HEK293T (cell line): ENCODE data around the gene LYPD6B.

Experiments used
- ARNT ChIP-seq: fragments of 450-650 bp; IDR thresholded peaks from 2 replicates; pipeline ENCODE4 v1.6.1; 2017; ENCODE audit warnings: mild to moderate bottlenecking
- BHLHE40 ChIP-seq: fragments of 450-650 bp; IDR thresholded peaks from 2 replicates; pipeline ENCODE4 v1.6.1; 2016; ENCODE audit warnings: mild to moderate bottlenecking, moderate library complexity, borderline replicate concordance
- ELF4 ChIP-seq: fragments of 450-650 bp; IDR thresholded peaks from 2 replicates; pipeline ENCODE4 v1.6.1; 2017; ENCODE audit warnings: antibody characterized with exemption
- FOXA1 ChIP-seq: fragments of 450-650 bp; IDR thresholded peaks from 2 replicates; pipeline ENCODE4 v1.6.1; 2016; ENCODE audit warnings: mild to moderate bottlenecking
- FOXK2 ChIP-seq: fragments of 450-650 bp; IDR thresholded peaks from 2 replicates; pipeline ENCODE4 v1.6.1; 2016; ENCODE audit warnings: mild to moderate bottlenecking
- FOXM1 ChIP-seq: fragments of 450-650 bp; IDR thresholded peaks from 2 replicates; pipeline ENCODE4 v1.6.1; 2017; ENCODE audit warnings: mild to moderate bottlenecking, borderline replicate concordance
- HDGF ChIP-seq: fragments of 450-650 bp; IDR thresholded peaks from 2 replicates; pipeline ENCODE4 v1.6.1; 2017; ENCODE audit warnings: antibody characterized with exemption, borderline replicate concordance
- L3MBTL2 ChIP-seq: fragments of 450-650 bp; conservative IDR thresholded peaks from 2 replicates; pipeline ENCODE4 v1.6.1; 2016; ENCODE audit warnings: mild to moderate bottlenecking
- LEF1 ChIP-seq: fragments of 450-650 bp; IDR thresholded peaks from 2 replicates; pipeline ENCODE4 v1.6.1; 2017; ENCODE audit warnings: mild to moderate bottlenecking, borderline replicate concordance
- NFRKB ChIP-seq: fragments of 450-650 bp; IDR thresholded peaks from 2 replicates; pipeline ENCODE4 v1.6.1; 2016; ENCODE audit warnings: mild to moderate bottlenecking, moderate library complexity
- SP1 ChIP-seq: fragments of 450-650 bp; IDR thresholded peaks from 2 replicates; pipeline ENCODE4 v1.6.1; 2017
- SUZ12 ChIP-seq: fragments of 450-650 bp; IDR thresholded peaks from 2 replicates; pipeline ENCODE4 v1.6.1; 2016; ENCODE audit warnings: mild to moderate bottlenecking
- TARDBP ChIP-seq: fragments of 450-650 bp; IDR thresholded peaks from 2 replicates; pipeline ENCODE4 v1.6.1; 2016
- ZNF384 ChIP-seq: fragments of 450-650 bp; IDR thresholded peaks from 2 replicates; pipeline ENCODE4 v1.6.1; 2016

DNA sequence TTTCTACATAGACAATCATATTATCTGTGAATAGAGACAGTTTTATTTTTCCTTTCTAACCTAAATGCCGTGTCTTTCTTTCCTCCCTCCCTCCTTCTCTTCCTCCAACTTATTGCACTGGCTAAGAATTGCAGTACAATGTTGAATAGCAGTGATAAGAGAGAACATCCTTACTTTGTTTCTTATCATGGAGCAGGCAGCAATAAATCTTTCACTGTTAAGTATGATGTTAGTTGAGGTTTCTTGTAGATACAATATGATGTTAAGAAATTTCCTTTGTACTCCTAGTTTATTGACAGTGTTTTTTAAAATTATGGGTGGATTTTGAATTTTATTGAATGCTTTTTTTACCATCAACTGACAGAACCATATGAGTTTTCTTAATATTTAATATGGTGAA lies 6.0 kb downstream of the LYPD6B start:
- TF ChIP-seq ELF4 (no peak), L3MBTL2 (no peak), ZNF384 (no peak), LEF1 (no peak), HDGF (no peak), FOXK2 (no peak), SP1 (no peak), FOXA1 (no peak), FOXM1 (no peak), ARNT (no peak), NFRKB (no peak), SUZ12 (no peak), BHLHE40 (no peak), TARDBP (no peak)
